ENCODE measurements around the gene SASH1. TPM values are rescaled to one million over a fixed set of nuclear protein-coding genes. Genes with fewer than 3 reads are reported as not detected.

The SASH1 gene
- total and polyA plus RNA-seq, 2 experiments from 2014 or later, result 69.1 to 99.0 TPM

- peak overlapping the region; percentile 10 for H3K4me2 ChIP-seq (ENCODE audit: unreplicated experiment)
- DNase-seq, result no peak
- TF ChIP-seq EZH2phosphoT487 (IDR thresholded peaks at IDR 0.05; ENCODE audit: insufficient read depth, low read depth) (no peak), EZH2 (IDR thresholded peaks at IDR 0.05; ENCODE audit: insufficient read depth, poor library complexity, severe bottlenecking) (no peak)
- 29 to 34% methylated on average over 5 of the region's 5 CpGs for WGBS, 2 experiments (ENCODE audit: low coverage in 1 of 2, low lambda C conversion rate in 2 of 2, missing lambda C conversion rate in 2 of 2)
- H3K9ac ChIP-seq, result no peak overlapping the region
- no peaks in the 10 kb centered on the region for H3K27me3 ChIP-seq (replicated peaks; ENCODE audit: insufficient read depth)
- peaks cover 95% of the 10 kb centered on the region for H3K79me2 ChIP-seq (ENCODE audit: insufficient read depth)
- no peak overlapping the region for H2AFZ ChIP-seq
- H3K9me2 ChIP-seq (ENCODE audit: insufficient read depth), result no peaks in the 10 kb centered on the region
- H3K9me3 ChIP-seq (ENCODE audit: low read depth), result no peaks in the 10 kb centered on the region
- peaks cover 17% of the 10 kb centered on the region for H3K4me1 ChIP-seq (ENCODE audit: insufficient read depth)
- no peak overlapping the region for H3K4me3 ChIP-seq
- H3K27ac ChIP-seq, result no peak overlapping the region
- no peaks in the 10 kb centered on the region for H4K20me1 ChIP-seq (ENCODE audit: insufficient read depth)
- no peaks in the 10 kb centered on the region for H3K36me3 ChIP-seq (ENCODE audit: low read depth)
- in situ Hi-C loops (cut with MboI), result no loop called here
- peaks cover 5% of the 10 kb centered on the region; the same call in 1 of the 2 replicates for H3F3A ChIP-seq (ENCODE audit: insufficient read depth)
Measured at GRCh38 chr6:148432462-148433195, 90.0 kb downstream of the SASH1 start.

DNA sequence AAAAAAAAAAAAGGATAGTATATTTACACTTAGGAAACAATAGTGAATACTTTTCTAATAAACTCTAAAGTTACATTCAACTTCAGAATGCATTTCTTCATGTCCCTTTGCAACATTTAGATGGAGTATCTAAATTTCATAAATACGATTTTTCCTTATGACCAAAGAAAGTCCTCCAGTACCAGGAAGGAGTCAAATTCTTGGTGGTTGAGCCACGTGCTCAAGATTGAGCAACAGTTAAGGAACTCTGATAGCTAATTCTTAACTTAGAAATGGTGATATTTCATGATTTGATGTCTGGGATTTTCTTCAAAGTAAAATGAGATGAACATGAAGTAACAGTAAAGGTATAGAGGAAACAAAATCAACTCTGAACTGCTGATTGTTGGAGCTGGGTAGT is 92.7 kb downstream of the SASH1 start:
- H3K4me3 ChIP-seq, result no peak overlapping the region
- no peaks in the 10 kb centered on the region for H3K36me3 ChIP-seq (ENCODE audit: low read depth)
- peaks cover 96% of the 10 kb centered on the region for H3K79me2 ChIP-seq (ENCODE audit: insufficient read depth)
- peaks cover 29% of the 10 kb centered on the region for H3K4me1 ChIP-seq (ENCODE audit: insufficient read depth)
- peak overlapping the region; percentile 5 for H3K4me2 ChIP-seq (ENCODE audit: unreplicated experiment)
- H3F3A ChIP-seq (ENCODE audit: insufficient read depth), result peaks cover 30% of the 10 kb centered on the region
- H4K20me1 ChIP-seq (ENCODE audit: insufficient read depth), result no peaks in the 10 kb centered on the region
- 48% methylated on average over 2 of the region's 2 CpGs for WGBS, 2 experiments (ENCODE audit: low coverage in 1 of 2, low lambda C conversion rate in 2 of 2, missing lambda C conversion rate in 2 of 2)
- no peaks in the 10 kb centered on the region for H3K27me3 ChIP-seq (replicated peaks; ENCODE audit: insufficient read depth)
- peak; percentile 41 for DNase-seq
- in situ Hi-C loops (cut with MboI), result no loop called here
- H3K9me2 ChIP-seq (ENCODE audit: insufficient read depth), result no peaks in the 10 kb centered on the region
- no peaks in the 10 kb centered on the region for H3K9me3 ChIP-seq (ENCODE audit: low read depth)
- H2AFZ ChIP-seq, result no peak overlapping the region
- no peak overlapping the region for H3K9ac ChIP-seq
- H3K27ac ChIP-seq, result no peak overlapping the region
- no peak for TF ChIP-seq EZH2 (IDR thresholded peaks at IDR 0.05; ENCODE audit: insufficient read depth, poor library complexity, severe bottlenecking)
- TF ChIP-seq EZH2phosphoT487 (IDR thresholded peaks at IDR 0.05; ENCODE audit: insufficient read depth, low read depth), result no peak

- no peak overlapping the region for H3K4me2 ChIP-seq (ENCODE audit: unreplicated experiment)
- in situ Hi-C loops (cut with MboI), result no loop called here
- H3K9me2 ChIP-seq (ENCODE audit: insufficient read depth), result no peaks in the 10 kb centered on the region
- no peak for TF ChIP-seq EZH2phosphoT487 (IDR thresholded peaks at IDR 0.05; ENCODE audit: insufficient read depth, low read depth)
- no peak for TF ChIP-seq EZH2 (IDR thresholded peaks at IDR 0.05; ENCODE audit: insufficient read depth, poor library complexity, severe bottlenecking)
- H2AFZ ChIP-seq, result no peak overlapping the region
- H3K9ac ChIP-seq, result no peak overlapping the region
- no peaks in the 10 kb centered on the region for H4K20me1 ChIP-seq (ENCODE audit: insufficient read depth)
- H3K79me2 ChIP-seq (ENCODE audit: insufficient read depth), result peaks cover 86% of the 10 kb centered on the region
- no peaks in the 10 kb centered on the region for H3K36me3 ChIP-seq (ENCODE audit: low read depth)
- no peaks in the 10 kb centered on the region for H3K9me3 ChIP-seq (ENCODE audit: low read depth)
- no peak overlapping the region for H3K4me3 ChIP-seq
- H3K27me3 ChIP-seq (replicated peaks; ENCODE audit: insufficient read depth), result no peaks in the 10 kb centered on the region
- no peak overlapping the region for H3K27ac ChIP-seq
- peaks cover 39% of the 10 kb centered on the region for H3K4me1 ChIP-seq (ENCODE audit: insufficient read depth)
- 87 to 95% methylated on average over 1 of the region's 1 CpG for WGBS, 2 experiments (ENCODE audit: low coverage in 1 of 2, low lambda C conversion rate in 2 of 2, missing lambda C conversion rate in 2 of 2)
- no peak for DNase-seq
- peaks cover 39% of the 10 kb centered on the region for H3F3A ChIP-seq (ENCODE audit: insufficient read depth)
Measured at GRCh38 chr6:148436466-148436865, 93.8 kb downstream of the SASH1 start.

DNA sequence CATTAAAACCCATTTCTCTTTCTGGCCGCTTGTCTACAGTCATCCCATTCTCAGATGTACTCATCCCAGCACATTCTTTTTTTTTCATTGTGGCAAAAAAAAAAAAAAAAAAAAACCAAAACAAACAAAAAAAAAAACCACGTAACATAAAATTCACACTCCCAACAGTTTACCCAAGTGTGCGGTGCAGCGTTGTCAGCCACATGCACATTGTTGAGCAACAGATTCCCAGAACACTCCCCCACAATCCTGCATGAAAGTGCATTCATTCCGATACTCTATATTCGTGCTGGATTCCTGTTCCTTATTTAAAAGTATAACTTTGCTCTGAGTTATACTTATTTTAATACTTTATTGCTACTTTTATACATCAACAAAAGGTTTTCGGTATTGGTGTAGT is 96.0 kb downstream of the SASH1 start:
- no peaks in the 10 kb centered on the region for H3K27me3 ChIP-seq (replicated peaks; ENCODE audit: insufficient read depth)
- H3K9me2 ChIP-seq (ENCODE audit: insufficient read depth), result no peaks in the 10 kb centered on the region
- in situ Hi-C loops (cut with MboI), result no loop called here
- peaks cover 45% of the 10 kb centered on the region for H3K4me1 ChIP-seq (ENCODE audit: insufficient read depth)
- H2AFZ ChIP-seq, result no peak overlapping the region
- no peak overlapping the region for H3K27ac ChIP-seq
- no peak overlapping the region for H3K4me2 ChIP-seq (ENCODE audit: unreplicated experiment)
- H3K9ac ChIP-seq, result no peak overlapping the region
- no peak for TF ChIP-seq EZH2phosphoT487 (IDR thresholded peaks at IDR 0.05; ENCODE audit: insufficient read depth, low read depth)
- no peak for TF ChIP-seq EZH2 (IDR thresholded peaks at IDR 0.05; ENCODE audit: insufficient read depth, poor library complexity, severe bottlenecking)
- H3F3A ChIP-seq (ENCODE audit: insufficient read depth), result peaks cover 56% of the 10 kb centered on the region
- H3K9me3 ChIP-seq (ENCODE audit: low read depth), result no peaks in the 10 kb centered on the region
- no peak for DNase-seq
- H3K36me3 ChIP-seq (ENCODE audit: low read depth), result peaks cover 2% of the 10 kb centered on the region; the same call in 1 of the 2 replicates
- peaks cover 73% of the 10 kb centered on the region for H3K79me2 ChIP-seq (ENCODE audit: insufficient read depth)
- H4K20me1 ChIP-seq (ENCODE audit: insufficient read depth), result no peaks in the 10 kb centered on the region
- no peak overlapping the region for H3K4me3 ChIP-seq
- 95% methylated on average over 7 of the region's 7 CpGs for WGBS, 2 experiments (ENCODE audit: low coverage in 1 of 2, low lambda C conversion rate in 2 of 2, missing lambda C conversion rate in 2 of 2)

Data from GM23248 (cell line).